ENCODE data around the gene JADE2.
A peak's percentile ranks its signal among the peaks of the same experiment; 100 is the strongest.
"Not testable (repeated sequence)": the region's sequence is repeated elsewhere in the genome, so short reads cannot be mapped to it uniquely, and the experiment has no call there.

JADE2 gene

DNA sequence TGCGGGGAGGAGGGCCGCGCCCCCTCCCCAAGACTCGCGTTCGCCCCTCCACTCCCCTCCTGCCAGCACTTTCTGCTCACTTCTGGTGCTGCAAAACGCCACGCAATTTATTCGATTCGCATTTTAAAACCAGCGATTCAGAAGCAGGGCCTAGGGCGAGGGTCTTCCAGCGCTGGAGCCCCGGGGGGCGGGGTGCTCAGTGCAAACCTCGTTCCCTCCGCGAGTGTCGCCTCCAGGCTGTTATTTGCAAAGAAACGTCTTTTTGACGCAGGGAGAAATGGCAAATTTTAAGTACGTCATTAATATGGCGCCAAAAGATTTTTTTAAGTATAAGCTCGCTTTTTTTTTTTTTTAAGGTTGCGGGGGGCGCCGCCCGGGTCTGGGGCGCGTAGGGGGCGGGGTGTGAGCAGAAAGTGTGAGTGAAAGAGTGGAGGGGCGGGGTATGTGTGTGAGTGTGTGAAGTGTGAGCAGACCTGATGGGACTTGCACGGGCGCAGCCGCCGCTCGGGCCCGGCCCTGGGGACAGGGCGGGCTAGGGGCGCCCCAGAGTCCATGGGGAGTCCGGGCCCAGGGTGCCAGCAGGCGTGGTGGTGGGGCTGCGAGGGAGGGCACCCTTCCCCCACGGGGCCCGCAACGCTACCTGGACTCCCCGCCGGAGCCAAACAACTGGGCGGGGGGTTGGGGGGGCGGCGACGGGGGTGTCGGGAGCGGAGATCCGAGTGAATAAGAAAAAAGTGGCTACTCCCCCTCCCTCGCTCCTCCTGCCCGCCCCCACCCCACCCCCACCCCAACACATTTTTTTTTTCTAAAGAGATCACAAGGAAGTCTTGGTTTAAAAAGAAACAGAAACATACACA, at the start of gene JADE2:
JADE2 (plus strand) TSS at position 845 of the 857 bp plus-strand sequence. CDS start 10,188 bp downstream, outside the sequence.
- peak; percentile 54 to 65 for DNase-seq (ENCODE audit: low read depth in 2 of 2, low spot score in 1 of 2)

DNA sequence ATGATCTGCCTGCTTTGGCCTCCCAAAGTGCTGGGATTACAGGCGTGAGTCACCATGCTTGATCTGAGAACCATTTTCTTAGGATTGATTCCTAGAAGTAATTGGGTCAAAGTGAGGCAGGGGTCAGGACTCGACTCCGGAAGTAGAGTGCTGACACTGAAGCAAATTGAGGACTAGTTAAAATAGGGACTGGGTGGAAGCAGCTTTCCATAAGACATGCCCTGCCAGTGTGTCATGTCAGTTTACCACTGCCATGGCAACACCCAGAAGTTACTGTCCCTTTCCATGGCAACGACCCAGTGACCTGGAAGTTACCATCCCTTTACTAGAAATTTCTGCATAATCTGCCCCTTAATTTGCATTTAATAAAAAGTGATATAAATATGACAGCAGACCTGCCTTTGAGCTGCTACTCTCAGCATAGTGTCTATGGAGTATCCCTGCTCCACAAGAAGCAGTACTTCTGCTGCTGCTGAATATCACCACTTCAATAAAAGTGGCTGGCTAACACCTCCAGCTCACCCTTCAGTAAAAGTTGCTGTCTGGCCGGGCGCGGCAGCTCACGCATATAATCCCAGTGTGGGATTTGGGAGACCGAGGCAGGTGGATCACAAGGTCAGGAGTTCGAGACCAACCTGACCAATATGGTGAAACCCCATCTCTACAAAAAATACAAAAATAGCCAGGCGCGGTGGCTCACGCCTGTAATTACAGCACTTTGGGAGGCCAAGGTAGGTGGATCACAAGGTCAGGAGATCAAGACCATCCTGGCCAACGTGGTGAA, 47.8 kb upstream of the JADE2 start:
- DNase-seq (ENCODE audit: low read depth in 2 of 2, low spot score in 1 of 2) = no peak

DNA sequence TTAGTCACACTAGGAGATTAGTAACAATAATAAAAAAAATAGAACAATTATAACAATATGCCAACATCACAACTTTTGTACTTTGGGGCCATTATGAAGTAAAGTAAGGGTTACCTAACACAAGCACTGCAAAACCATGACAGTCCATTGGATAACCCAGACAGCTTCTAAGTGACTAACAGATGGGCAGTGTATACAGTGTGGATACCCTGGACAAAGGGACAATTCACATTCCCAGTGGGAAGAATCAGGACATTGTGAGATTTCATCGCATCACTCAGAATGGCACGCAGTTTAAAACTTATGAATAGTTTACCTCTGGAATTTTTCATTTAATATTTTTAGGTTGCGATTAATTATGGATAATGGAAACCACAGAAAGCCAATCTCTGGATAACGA, 45.6 kb upstream of the JADE2 start:
- DNase-seq (ENCODE audit: low read depth in 2 of 2, low spot score in 1 of 2) = no peak

DNA sequence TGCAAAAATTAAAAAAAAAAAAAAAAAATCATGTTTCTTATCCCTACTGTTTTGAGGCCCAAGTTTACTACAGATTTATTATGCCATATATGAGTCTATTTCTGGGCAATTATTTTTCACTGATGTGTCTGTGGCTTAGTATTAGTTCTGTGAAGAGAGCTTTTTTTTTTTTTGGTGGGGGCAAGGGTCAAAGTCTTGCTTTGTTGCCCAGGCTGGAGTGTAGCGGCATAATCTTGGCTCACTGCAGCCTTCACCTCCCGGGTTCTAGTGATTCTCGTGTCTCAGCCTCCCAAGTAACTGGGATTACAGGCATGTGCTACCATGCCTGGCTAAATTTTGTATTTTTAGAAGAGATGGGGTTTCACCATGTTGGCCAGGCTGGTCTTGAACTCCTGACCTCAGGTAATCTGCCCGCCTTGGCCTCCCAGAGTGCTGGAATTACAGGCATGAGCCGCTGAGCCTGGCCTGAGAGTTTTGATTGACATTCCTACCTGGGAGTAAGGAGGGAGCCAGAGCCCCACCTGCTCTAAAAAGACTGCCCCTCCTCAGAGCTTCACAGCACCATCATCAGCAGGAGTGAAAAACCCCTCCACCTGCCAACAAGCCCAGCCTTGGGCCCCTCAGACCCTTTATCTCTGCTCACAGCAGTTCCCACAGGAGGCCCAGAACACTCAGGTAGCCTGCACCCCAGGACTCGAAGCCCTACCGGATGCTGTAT, 36.1 kb upstream of the JADE2 start:
- no peak for DNase-seq (ENCODE audit: low read depth in 2 of 2, low spot score in 1 of 2)

DNA sequence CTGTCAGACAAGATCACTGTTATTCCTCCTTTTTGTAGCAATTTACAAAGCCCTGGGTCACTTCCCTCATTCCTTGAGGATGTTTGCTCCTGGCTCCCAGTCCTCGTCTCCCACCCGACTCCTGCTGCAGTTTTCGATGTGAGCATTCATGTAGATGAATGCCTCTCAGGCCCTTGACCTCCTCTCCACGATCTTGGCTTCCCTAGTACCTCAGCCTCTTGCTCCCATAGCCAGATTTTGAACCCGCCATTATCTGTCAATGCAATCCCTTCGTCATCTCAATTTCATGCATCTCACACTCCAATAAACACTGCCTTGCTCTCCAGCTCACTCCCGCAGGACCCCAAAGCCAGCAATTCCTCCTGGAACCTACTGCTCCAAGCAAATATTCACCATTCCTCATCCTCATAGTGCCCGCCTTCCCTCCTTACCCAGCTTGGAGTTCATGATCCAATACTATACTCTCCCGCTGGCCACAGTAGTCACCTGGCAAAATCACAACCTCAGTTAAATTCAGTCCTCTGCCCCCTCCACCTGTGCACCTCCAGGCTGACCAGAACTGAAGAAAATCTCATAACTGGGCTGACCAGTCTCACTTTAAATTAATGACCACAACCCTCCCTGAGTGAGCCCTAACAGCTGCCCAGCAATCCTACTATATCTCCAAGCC, 35.1 kb upstream of the JADE2 start:
- no peak for DNase-seq (ENCODE audit: low read depth in 2 of 2, low spot score in 1 of 2)

DNA sequence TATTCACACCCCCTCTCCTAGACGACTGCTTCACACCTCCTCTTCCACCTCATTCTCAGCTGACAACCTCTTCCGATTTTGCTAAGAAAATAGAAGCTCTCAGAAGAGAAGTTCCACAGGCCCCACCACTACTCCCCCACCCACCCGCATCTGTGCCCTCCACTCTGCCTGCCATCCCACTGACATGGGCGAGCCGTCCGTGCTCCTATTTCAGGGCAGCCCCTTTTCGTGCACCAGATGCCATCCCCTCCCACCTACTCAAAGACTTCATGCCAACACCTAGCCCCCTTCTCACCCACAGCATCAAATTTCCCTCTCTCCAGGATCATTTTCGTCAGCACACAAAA, 34.6 kb upstream of the JADE2 start:
- no peak for DNase-seq (ENCODE audit: low read depth in 2 of 2, low spot score in 1 of 2)

DNA sequence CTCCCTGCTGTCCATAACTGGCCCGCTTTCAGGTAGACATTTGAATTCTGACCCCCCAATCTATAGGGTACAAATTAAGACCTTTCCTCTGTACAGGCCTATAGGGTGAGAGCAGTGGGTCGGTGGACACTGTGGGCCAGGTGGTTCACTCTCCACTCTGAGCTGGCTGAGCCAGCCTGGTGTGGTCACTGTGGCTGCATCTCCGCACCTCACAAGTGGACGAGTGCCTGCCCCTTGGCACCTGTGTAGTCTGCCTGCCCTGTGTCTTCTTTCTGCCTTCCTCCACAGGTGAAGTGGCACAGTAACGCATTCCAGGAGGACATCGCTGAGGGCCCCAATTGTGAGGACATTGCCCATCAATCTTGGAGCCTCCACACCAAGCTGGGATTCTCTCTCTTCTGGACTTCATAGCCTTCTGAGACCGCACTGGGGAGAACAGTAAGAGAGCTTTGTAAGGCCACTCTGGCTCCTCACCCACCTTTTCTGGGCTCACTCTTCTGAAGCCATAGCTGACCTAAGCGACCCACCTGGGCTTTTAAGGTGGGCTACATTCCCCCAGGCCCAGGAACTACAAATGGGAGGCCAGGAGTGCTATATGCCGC, 33.5 kb upstream of the JADE2 start:
- DNase-seq (ENCODE audit: low read depth in 2 of 2, low spot score in 1 of 2) = no peak

DNA sequence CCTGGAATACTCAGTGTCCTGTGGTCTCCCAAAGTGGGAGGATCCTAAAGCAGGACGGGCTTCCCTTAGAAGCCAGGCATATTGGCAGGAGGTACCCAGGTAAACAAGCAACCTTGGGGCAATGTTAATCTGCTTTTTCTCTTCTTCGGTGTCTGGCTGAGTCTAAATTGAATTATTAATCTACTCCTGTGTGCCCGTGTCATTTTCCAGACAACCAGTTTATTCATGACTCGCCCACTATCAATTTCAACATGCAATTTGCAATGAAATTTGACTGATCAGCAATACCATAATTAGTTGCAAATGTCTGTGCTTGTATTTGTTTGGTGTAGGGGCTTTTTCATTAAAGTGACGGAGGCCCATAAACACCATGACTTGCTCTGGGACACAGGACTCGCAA, 32.9 kb upstream of the JADE2 start:
- no peak for DNase-seq (ENCODE audit: low read depth in 2 of 2, low spot score in 1 of 2)

DNA sequence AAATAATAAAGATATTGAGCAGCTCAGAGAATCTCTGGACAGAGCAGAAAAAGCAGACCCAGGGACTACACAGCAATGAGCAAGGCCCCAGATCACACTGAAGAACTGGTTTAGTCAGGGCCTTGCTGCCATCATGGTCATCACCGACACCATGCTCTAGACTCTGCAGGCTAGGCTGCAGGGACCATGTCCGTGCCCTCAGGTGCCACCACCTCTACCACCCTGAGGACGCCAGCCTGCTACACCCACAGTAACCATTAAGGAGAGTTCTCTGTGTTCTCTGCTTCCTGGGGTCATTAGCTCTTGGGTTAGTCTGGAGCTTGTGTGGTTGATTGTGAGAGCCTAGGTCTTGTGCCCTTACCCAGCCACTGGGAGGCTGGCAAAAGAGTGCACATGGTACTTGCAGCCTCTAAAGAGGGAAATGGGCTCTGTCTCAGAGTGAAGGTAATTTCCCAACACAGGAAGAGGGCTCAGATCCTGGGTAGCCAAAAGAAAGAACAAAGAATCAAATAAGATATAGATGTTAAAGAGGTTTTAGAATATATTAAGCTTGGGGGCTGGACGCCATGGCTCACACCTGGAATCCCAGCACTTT, 31.9 kb upstream of the JADE2 start:
- DNase-seq (ENCODE audit: low read depth in 2 of 2, low spot score in 1 of 2) = no peak

DNA sequence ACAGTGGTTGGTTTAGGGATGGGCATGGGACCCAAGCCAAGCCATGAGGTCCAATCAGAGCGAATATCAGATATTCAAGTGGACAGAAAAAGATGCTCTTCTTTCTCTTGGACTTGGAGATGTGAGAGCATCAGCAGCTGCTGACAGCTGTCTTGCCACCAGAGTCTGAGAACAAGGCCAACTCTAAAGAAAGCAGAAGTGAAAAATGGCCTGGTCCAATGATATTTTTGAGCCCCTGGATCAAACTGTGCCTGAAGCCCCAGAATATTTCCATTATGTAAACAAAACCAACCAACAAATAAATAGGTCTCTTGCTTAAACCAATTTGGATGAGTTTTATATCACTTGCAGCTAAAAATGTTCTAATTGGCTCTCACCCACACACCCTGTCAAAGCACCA, 30.7 kb upstream of the JADE2 start:
- no peak for DNase-seq (ENCODE audit: low read depth in 2 of 2, low spot score in 1 of 2)

DNA sequence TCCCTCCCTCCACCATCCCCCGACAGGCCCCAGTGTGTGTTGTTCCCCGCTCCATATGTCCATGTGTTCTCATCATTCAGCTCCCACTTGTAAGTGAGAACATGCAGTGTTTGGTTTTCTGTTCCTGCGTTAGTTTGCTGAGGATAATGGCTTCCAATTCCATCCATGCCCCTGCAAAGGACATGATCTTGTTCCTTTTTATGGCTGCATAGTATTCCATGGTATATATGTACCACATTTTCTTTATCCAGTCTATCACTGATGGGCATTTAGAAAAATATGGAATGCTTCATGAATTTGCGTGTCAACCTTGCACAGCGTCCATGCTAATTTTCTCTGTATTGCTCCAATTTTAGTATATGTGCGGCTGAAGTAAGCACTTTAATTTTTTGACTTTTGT, 25.6 kb upstream of the JADE2 start:
- not testable (repeated sequence) for DNase-seq (ENCODE audit: low read depth in 2 of 2, low spot score in 1 of 2)

DNA sequence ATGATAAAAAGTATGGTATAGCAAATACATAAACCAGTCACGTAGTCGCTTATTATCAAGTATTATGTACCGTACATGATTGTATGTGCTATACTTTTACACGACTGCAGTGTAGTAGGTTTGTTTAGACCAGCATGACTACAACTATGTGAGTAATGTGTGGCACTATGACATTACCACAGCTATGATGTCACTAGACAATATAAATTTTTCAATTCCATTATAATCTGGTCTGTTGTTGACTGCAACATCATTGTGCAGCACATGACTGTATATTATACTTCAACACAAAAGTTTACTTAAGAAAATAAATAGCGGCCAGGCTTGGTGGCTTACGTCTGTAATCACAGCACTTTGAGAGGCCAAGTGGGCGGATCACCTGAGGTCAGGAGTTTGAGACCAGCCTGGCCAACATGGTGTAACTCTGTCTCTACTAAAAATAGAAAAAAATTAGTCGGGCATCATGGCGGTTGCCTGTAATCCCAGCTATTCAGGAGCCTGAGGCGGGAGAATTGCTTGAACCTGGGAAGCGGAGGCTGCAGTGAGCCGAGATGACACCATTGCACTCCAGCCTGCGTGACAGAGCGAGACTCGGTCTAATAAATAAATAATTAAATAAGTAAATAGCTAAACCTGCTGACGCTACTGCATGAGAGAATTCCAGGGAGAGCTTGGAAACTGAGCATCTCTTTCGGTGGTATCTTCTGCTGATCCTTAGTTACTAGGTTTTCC, 24.6 kb upstream of the JADE2 start:
- DNase-seq (ENCODE audit: low read depth in 2 of 2, low spot score in 1 of 2) = no peak

DNA sequence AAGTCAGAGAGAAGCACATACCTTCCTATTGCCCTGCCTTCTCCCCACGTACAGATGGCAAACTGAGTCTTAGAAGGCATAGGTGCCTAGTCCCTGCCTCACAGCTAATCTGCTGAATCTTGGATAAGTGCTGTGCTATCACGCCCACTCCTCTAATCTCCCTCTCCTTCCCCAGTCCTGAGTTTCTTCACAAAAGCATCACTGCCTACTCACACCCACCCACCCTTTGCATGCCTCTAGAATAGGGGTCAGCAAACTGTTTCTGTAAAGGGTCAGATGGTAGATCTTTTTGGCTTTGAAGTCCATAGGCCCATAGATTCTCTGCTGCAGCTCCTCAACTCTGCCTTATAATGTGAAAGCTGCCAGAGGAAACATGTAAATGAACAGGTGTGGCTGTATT, 23.2 kb upstream of the JADE2 start:
- DNase-seq (ENCODE audit: low read depth in 2 of 2, low spot score in 1 of 2) = no peak

DNA sequence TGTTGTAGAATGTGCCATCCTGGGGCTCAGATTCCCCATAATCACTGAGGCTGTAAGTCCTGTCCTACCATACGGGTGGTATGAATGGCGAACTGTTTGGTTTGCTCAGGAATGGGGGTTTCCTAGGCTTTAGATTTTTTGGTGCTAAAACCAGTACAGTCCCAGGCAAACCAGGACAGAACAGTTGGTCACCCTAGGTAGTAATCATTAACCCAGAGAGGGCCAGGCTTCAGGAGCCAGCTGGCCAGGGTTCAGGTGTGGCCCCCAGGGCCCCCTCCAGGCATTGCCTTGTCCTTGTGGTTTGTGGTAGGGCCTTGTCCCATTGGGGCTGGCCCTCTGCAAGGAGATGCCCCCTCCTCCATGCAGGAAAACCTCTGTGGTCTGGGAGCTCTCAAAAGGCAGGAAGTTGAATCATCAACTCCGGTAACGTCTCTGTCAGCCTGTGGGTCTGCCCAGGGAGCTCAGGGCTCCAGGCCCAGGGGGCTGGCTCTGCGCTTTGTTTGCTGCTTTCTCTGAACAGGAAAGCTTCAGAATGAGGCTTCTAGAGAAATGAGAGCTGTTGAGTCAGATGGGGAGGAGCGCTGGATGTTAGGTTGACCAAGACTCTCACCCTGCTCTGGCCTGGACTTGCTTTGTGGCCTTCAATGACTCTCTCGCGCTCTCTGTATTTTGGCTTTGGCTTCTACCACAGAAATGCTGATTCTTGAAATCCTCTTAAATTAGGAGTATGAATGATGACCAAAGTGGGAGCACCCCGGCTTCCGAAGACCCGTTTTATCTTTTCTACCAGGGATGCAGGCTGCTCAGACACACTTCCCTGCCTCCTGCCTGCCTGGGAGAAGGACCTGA, 22.2 kb upstream of the JADE2 start:
- DNase-seq (ENCODE audit: low read depth in 2 of 2, low spot score in 1 of 2) = peak; percentile 21 to 44

DNA sequence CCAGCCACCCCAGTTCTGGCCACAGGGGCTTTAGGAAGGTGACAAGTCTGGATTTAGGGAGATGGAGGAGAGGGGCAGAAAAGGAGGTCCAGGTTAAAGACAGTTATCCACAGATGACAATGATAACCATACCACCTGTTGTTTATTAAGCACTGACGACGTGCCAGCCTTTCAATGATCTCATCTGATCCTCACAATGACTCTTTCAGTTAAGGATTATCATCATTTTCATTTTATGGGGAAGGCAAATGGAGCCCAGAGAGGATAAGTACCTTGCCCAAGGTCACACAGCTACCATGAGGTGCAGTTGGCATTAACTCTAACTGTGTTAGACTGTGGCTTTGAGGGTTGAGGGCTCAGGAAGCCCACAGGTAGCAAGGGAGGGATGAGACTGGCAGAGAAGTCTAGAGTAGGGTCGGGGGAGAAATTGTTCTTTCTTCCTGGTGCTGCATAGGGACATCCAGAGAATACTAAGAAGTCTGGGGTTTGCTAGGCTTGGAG, 21.5 kb upstream of the JADE2 start:
- DNase-seq (ENCODE audit: low read depth in 2 of 2, low spot score in 1 of 2) = no peak

DNA sequence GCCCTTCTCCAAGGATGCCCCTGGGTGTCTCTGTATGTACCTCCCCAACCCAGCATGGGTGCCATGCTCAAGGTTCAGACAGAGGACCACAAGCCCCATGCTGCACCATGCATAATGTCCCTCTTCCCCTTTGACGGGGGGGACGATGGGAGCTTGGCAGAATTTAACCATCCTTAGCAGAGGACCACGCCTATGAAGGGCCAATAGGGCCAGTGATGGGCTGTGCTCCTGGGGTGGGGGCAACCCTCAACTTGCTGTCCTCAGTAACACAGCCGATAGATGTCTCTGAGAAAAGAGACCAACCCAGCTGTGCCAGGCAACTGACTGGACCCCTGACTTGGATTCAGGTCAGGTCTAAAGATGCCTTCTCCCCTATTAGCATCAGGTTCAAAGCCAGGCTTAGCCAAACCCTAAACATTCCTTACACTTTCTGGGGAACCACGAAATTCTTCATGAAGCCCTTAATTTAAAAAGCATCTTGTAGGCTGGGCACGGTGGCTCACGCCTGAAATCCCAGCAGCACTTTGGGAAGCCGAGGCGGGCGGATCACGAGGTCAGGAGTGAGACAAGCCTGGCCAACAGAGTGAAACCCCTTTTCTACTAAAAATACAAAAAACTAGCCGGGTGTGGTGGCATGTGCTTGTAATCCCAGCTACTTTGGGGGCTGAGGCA, 20.7 kb upstream of the JADE2 start:
- no peak for DNase-seq (ENCODE audit: low read depth in 2 of 2, low spot score in 1 of 2)

DNA sequence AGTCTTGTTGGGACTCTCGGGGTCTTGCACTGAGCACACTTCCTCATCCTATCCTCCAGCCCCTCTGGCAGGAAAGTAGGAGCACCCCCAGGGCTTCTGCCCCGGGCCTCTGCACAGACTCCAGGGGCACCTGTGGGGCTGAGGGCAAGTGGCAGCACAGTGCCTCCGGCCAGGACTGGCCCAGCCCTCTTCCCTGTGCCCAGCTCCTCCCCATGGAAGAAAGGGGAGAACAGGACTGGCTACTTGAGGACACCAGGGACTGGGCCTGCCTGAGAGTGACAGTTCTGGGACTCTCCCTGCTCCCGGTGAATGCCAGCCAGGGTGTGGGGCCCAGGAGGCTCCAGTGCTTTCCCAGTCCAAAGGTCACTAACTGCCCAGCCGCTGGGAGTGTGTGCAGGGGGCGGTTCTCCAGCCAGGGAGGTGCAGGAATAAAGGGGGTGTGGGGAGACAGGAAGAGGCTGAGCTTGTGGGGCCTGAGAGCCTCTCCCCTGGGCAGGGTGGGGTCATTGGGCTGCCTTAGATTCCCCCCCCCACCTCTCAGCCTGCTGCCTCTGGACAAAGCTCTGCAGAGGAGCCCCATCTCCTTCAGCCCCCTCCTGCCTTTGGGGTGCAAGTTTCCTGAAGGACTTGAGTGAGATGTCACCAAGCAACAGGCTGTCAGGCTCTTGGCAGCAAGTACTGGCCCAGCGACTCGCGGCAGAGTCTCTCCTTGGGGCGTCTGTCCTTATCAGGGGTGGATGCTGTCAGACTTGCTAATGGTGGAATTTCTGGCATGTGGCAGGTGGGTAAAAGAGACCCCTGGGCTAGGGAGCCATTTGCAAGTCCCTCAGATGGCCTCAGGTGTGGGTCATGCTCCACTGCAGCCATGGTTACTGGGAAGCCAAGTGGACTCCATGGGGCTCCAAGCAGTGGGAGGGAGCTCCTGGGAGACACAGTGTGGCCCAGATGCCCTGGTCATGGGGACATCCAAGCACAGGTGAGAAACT, 19.1 kb upstream of the JADE2 start:
- DNase-seq (ENCODE audit: low read depth in 2 of 2, low spot score in 1 of 2) = no peak

All from stimulated activated CD8-positive, alpha-beta memory T cell treated with anti-CD3 and anti-CD28 coated beads, Interleukin-4, amount 100 ng/mL, for 1 hour (primary cell).